ENCODE results near the gene NPPA. TPM values are rescaled to one million over a fixed set of nuclear protein-coding genes. Genes with fewer than 3 reads are reported as not detected.

NPPA gene
- total RNA-seq, 4 donors from 2014 or later = not detected

GRCh38 chr1:11878891-11879190, 31.3 kb upstream of the NPPA start:
- peaks cover 13% of the 10 kb centered on the region for H3K27me3 ChIP-seq
- no peaks in the 10 kb centered on the region for H3K9me3 ChIP-seq
- H3K36me3 ChIP-seq = no peaks in the 10 kb centered on the region
- TF ChIP-seq POLR2A (IDR thresholded peaks at IDR 0.05) = no peak
- H3K4me3 ChIP-seq = no peak overlapping the region
- no peak for DNase-seq (ENCODE audit: low spot score in 2 of 2)
- H3K4me1 ChIP-seq = peaks cover 13% of the 10 kb centered on the region
- no CpG with 5 or more reads among the region's 6 CpGs for WGBS
- no peak overlapping the region for H3K27ac ChIP-seq

DNA sequence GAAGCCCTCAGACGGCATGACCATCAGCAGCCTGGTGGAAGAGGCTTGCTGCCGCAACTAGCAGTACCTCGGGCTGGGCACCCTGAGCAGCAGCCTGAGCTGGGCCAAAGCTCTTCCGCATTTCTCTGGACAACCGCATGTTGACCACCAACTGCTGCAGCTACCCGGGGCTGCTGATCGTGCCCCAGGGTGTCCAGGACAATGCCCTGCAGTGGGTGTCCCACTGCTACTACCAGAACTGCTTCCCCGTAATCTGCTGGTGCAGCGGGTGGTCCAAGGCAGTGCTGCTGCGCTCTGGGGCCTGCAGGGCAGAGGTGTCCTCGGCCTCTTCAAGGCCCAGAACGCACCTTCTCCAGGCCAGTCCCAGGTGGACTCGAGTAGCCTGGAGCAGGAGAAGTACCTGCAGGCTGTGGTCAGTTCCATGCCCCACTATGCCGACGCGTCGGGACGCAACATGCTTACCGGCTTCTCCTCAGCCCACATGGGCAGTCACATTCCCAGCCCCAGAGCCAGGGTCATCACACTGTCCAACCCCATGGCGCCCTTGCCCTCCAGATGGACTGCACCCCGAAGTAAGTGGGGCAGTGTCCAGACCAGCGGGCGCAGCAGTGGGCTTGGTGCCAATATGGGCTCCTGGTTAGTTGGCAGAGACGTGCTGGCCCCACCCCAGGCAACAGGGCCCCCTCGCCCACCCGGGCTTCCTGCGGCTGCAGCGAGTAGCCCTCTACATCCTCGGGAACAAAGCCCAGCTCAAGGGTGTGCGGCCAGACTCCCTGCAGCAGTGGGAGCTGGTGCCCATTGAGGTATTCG, 30.7 kb upstream of the NPPA start:
- DNase-seq (ENCODE audit: low spot score in 2 of 2) = no peak
- H3K4me1 ChIP-seq = peaks cover 17% of the 10 kb centered on the region
- H3K9me3 ChIP-seq = no peaks in the 10 kb centered on the region
- no peak overlapping the region for H3K27ac ChIP-seq
- WGBS = 96% methylated on average over 9 of the region's 31 CpGs
- H3K27me3 ChIP-seq = peaks cover 13% of the 10 kb centered on the region
- H3K4me3 ChIP-seq = no peak overlapping the region
- H3K36me3 ChIP-seq = no peaks in the 10 kb centered on the region
- TF ChIP-seq POLR2AphosphoS5 (IDR thresholded peaks at IDR 0.05) (no peak), EP300 (IDR thresholded peaks at IDR 0.05) (no peak), POLR2A (IDR thresholded peaks at IDR 0.05) (no peak), CTCF (IDR thresholded peaks at IDR 0.05) (no peak)

- DNase-seq (ENCODE audit: low spot score in 2 of 2) = no peak
- Histone ChIP-seq H3K4me1 (peaks cover 12% of the 10 kb centered on the region), H3K4me3 (no peak overlapping the region), H3K27me3 (peaks cover 13% of the 10 kb centered on the region), H3K9me3 (no peaks in the 10 kb centered on the region), H3K27ac (no peak overlapping the region), H3K36me3 (no peaks in the 10 kb centered on the region)
- 56% methylated on average over 6 of the region's 6 CpGs for WGBS
- TF ChIP-seq EP300 (IDR thresholded peaks at IDR 0.05) (no peak), CTCF (IDR thresholded peaks at IDR 0.05) (no peak), POLR2AphosphoS5 (IDR thresholded peaks at IDR 0.05) (no peak), POLR2A (IDR thresholded peaks at IDR 0.05) (no peak)
Observed at GRCh38 chr1:11877074-11877473, 29.5 kb upstream of the NPPA start.

DNA sequence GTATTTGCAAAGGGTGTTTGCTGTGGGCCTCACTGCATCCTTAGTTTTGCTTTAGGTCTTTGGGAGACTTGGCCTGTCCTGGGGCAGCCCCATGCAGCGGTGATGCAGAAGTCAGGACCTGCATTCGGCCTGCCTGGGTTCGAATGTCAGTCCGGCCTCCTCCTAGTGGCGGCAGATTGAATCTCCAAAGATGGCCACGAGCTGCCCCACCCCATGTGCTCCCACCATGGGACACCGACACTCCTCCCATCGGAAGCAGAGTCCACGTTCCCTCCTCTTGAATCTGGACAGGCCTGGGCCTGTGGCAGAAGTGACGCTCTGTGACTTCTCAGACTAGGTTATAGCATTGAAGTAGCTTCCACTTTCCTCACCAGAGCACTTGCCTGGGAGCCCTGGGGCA, 27.5 kb upstream of the NPPA start:
- Histone ChIP-seq H3K27me3 (peaks cover 18% of the 10 kb centered on the region), H3K4me1 (peaks cover 5% of the 10 kb centered on the region), H3K27ac (peak overlapping the region; percentile 35), H3K4me3 (no peak overlapping the region), H3K36me3 (no peaks in the 10 kb centered on the region), H3K9me3 (no peaks in the 10 kb centered on the region)
- TF ChIP-seq CTCF (IDR thresholded peaks at IDR 0.05) (no peak), POLR2A (IDR thresholded peaks at IDR 0.05) (no peak), EP300 (IDR thresholded peaks at IDR 0.05) (no peak), POLR2AphosphoS5 (IDR thresholded peaks at IDR 0.05) (no peak)
- no peak for DNase-seq (ENCODE audit: low spot score in 2 of 2)
- 79% methylated on average over 7 of the region's 10 CpGs for WGBS

DNA sequence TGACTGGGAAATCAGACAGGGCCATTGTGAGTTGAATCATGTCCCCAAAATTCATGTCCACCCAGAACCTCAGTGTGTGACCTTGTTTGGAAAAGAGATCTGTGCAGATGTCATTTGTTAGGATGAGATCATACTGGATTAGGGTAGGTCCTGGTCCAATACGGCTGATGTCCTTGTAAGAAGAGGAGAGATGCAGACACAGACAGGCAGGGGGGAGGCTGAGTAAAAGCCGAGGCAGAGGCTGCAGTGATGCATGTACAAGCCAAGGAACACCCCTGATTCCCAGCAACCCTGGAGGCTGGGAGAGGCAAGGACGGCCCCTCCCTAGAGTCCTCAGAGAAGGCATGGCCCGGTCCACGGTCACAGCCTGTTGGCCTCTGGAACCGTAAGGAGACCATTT, 27.0 kb upstream of the NPPA start:
- Histone ChIP-seq H3K9me3 (no peaks in the 10 kb centered on the region), H3K27ac (peak overlapping the region; percentile 35), H3K4me3 (no peak overlapping the region), H3K36me3 (no peaks in the 10 kb centered on the region), H3K27me3 (peaks cover 19% of the 10 kb centered on the region), H3K4me1 (peaks cover 5% of the 10 kb centered on the region)
- DNase-seq (ENCODE audit: low spot score in 2 of 2) = no peak
- whole genome bisulfite sequencing = 23% methylated on average over 2 of the region's 6 CpGs
- TF ChIP-seq EP300 (IDR thresholded peaks at IDR 0.05) (no peak), POLR2A (IDR thresholded peaks at IDR 0.05) (no peak), CTCF (IDR thresholded peaks at IDR 0.05) (no peak), POLR2AphosphoS5 (IDR thresholded peaks at IDR 0.05) (no peak)

DNA sequence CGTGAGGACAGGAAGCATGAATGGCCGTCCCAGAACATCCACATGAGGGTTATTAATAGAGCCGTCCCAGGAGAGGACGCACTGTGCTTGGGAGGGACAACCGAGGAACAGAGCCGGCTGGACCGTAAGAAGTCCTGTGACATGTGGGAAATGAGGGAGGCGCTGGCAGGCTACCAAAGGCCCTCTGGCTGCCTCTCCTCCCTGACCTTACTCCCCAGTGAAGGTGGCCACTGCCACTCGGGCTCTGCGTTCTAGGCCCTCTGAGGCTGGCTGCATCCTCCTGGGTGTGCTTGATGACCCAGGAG, 26.6 kb upstream of the NPPA start:
- WGBS = 67% methylated on average over 10 of the region's 10 CpGs
- H3K27me3 ChIP-seq = peaks cover 19% of the 10 kb centered on the region
- peak overlapping the region; percentile 35 for H3K27ac ChIP-seq
- no peak for DNase-seq (ENCODE audit: low spot score in 2 of 2)
- H3K36me3 ChIP-seq = no peaks in the 10 kb centered on the region
- no peaks in the 10 kb centered on the region for H3K9me3 ChIP-seq
- H3K4me3 ChIP-seq = no peak overlapping the region
- peaks cover 5% of the 10 kb centered on the region for H3K4me1 ChIP-seq
- TF ChIP-seq CTCF (IDR thresholded peaks at IDR 0.05) (no peak), POLR2AphosphoS5 (IDR thresholded peaks at IDR 0.05) (peak in 1 of 3 donors; percentile 40)

Measured in suprapubic skin (tissue), 4 donors.